ENCODE measurements around the gene L3MBTL2. TPM values are rescaled to one million over a fixed set of nuclear protein-coding genes. Genes with fewer than 3 reads are reported as not detected.

The L3MBTL2 gene
- total and polyA plus RNA-seq, 2 of the 13 experiments (the other 11 are each of a cell fraction or from before 2014, with no cell fraction given) = 13.8 to 33.7 TPM

GRCh38 chr22:41234815-41235695 lies 29.9 kb downstream of the L3MBTL2 start (continued):
- 0 out of 2 replicates have a peak, but pooled peaks have one; percentile 45 for TF ChIP-seq ZNF619 (CRISPR knock-in tag; IDR thresholded peaks at IDR 0.05)
- TF ChIP-seq SOX6 (IDR thresholded peaks at IDR 0.05) = no peak
- peak; percentile 77 for TF ChIP-seq SOX6 (CRISPR knock-in tag; IDR thresholded peaks at IDR 0.05)
- peak; percentile 59; the same call in 1 of the 2 replicates for TF ChIP-seq MYC (CRISPR knock-in tag; IDR thresholded peaks at IDR 0.05; ENCODE audit: borderline replicate concordance)
- TF ChIP-seq NFIB (CRISPR knock-in tag; IDR thresholded peaks at IDR 0.05; ENCODE audit: borderline replicate concordance) = no peak
- TF ChIP-seq, protein P1, sequence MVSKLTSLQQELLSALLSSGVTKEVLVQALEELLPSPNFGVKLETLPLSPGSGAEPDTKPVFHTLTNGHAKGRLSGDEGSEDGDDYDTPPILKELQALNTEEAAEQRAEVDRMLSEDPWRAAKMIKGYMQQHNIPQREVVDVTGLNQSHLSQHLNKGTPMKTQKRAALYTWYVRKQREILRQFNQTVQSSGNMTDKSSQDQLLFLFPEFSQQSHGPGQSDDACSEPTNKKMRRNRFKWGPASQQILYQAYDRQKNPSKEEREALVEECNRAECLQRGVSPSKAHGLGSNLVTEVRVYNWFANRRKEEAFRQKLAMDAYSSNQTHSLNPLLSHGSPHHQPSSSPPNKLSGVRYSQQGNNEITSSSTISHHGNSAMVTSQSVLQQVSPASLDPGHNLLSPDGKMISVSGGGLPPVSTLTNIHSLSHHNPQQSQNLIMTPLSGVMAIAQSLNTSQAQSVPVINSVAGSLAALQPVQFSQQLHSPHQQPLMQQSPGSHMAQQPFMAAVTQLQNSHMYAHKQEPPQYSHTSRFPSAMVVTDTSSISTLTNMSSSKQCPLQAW (CRISPR knock-in tag; IDR thresholded peaks at IDR 0.05) = peak; percentile 76
- TF ChIP-seq ZSCAN20 (CRISPR knock-in tag; IDR thresholded peaks at IDR 0.05; ENCODE audit: borderline replicate concordance) = no peak
- TF ChIP-seq ZNF616 (CRISPR knock-in tag; IDR thresholded peaks at IDR 0.05; ENCODE audit: low read depth) = 0 out of 2 replicates have a peak, but pooled peaks have one; percentile 44
- TF ChIP-seq SOX13 (IDR thresholded peaks at IDR 0.05) = no peak
- TF ChIP-seq SOX13 (CRISPR knock-in tag; conservative IDR thresholded peaks at IDR 0.05 in 1 of 2, IDR thresholded peaks at IDR 0.05 in 1 of 2) = peak in 1 of 2 experiments; percentile 43; a peak in 2 of 4 replicates
- TF ChIP-seq CBX5 (CRISPR knock-in tag; IDR thresholded peaks at IDR 0.05; ENCODE audit: borderline replicate concordance) = peak; percentile 32; the same call in 1 of the 2 replicates
- peak; percentile 15; the same call in 1 of the 2 replicates for TF ChIP-seq ZNF609 (CRISPR knock-in tag; IDR thresholded peaks at IDR 0.05; ENCODE audit: borderline replicate concordance)
- peak; percentile 34 for TF ChIP-seq HNRNPLL (IDR thresholded peaks at IDR 0.05; ENCODE audit: low read depth, low read length, poor library complexity, severe bottlenecking)
- TF ChIP-seq GLMP (CRISPR knock-in tag; IDR thresholded peaks at IDR 0.05; ENCODE audit: borderline replicate concordance) = no peak
- TF ChIP-seq LRRFIP1 (CRISPR knock-in tag; conservative IDR thresholded peaks at IDR 0.05) = no peak
